GM18511 (cell line): Measurements from ENCODE around the gene SYNE1.
A peak's percentile ranks its signal among the peaks of the same experiment; 100 is the strongest.

Experiments
- ATAC-seq: cut with Tn5 transposase; IDR thresholded peaks from one replicate; pipeline ENCODE4 v1.9.1; 2021; ENCODE audit warnings: mild to moderate bottlenecking, moderate library complexity; ENCODE audit not compliant: unreplicated experiment

The SYNE1 gene

DNA sequence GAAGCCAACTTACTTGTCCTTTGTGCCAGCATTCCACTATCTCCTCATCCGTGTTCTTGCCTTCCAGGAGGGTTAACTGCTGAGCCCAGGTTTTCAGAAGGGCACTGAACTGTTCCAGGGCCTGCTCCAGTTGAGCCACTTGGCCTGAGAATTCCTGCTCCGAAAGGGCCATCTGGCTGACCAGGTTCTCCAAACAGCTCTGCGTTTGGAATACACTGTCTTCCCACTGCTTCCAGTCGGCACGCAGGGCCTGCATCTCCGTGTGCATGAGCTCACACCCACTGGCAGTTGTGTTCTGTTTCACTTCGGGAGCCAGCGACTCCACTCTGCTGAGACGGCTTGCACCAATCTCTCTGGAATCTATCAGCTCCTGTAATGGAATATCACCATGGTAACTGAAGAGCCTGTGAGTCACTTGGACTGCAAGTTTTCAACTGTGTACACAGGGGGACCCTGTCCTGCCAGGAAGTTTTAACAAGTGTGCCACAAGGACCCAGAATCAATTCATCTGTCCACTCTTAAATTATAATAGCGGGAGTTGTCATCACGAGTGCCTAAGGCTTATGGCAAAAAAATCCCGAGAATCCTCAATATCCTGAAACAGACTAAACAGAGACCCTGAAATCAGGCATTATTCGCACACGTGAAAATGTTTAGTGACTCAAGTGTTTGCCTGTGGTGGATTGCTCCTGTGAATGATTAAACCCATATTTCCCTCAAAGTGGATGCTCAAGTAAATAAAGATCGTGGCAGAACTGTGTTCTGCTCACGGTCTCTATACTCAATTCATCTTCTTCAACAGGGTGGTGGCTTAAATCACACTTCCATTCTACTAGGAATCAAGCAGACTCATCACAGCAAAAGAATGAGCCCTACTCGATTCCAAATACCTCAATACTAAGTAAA is 255.9 kb downstream of the SYNE1 start:
- no peak for ATAC-seq

DNA sequence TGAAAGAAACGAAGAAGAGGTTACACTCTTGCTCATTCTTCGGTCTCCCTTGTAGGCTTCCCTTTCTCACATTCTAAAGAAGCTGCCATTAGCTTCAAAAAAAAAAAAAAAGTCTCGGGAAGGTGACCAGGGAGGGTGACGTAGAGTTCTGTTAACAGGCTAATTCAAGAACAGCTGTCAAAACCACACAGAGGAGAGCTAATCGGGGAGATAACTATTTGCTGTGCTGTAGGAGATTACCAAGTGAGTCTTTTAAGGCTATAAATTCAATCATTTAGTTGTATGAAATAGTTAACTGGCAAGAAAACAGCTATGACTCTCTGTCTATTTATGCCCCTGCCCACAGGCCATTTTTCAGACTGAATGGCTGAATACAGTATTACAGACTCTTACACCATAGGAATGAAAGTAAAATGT is 256.8 kb downstream of the SYNE1 start:
- ATAC-seq, result peak; percentile 44

DNA sequence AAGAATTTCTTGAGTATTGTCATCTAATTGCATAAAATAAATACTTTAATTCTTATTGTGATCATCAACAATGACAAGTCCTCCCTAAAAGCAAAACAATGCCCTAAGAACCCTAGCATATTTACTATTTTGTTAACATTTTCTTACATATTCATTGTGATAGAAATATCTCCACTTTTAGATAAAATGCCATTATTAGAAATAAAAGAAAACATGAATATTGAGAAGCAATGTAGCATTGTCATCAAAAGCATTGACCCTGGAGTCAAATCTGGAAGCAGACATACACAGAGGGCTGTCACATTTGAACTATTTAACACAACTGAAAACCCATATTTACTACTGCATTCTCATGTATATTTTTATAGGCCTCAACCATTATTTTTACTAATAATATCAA is 257.7 kb downstream of the SYNE1 start:
- ATAC-seq, result no peak

DNA sequence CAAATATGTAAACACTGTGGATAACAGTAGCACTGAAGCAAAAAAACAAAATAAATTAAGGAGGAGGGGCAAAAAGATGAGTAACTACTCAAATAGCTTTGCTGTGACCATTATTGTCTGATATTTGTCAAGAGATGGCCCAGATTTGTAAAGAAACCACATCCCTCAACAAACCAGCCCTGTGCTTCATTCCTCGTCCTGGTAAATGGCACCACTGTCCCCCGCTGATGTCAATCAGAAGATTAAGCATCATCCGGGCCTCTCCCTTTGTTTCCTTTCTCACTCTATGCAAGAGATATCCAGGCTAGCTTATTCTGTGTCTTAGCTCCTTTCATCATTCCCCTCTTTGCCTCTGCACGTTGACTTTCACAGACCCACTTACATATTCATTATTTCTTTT is 259.0 kb downstream of the SYNE1 start:
- ATAC-seq, result no peak

DNA sequence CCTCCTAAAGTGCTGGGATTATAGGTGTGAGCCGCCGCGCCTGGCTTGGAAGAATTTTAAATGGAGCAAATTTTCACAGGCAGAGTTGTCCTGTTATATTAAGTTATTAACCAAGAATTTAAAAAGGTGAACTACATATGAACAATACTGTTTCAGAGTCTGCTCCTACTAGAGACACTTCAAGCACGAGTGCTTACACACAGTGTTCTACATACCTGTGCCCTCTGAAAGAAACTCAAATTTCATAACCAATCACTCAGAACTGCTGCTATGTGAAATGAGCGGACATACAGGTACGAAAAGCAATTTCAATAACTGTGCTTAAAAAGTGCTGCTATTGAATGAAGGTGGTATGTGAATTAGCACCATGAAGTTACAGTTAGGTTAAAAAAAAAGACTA is 262.0 kb downstream of the SYNE1 start:
- ATAC-seq, result no peak

DNA sequence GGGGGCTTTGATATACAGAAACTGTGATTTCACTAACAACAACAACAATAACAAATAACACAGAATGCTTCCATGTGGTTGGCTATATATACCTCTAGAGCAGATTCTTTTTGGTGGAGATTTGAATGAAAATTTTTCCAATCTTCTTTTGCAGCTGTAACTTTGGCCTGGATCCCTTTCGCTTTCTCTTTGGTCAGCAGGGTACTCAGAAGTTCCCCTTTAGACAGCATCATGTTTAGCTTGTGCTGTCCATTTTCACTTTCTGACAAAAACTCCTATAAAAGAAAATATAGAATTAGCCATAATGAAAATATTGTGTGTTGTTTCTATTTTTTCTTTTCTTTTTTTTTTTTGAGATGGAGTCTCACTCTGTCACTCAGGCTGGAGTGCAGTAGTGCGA is 264.2 kb downstream of the SYNE1 start:
- no peak for ATAC-seq

DNA sequence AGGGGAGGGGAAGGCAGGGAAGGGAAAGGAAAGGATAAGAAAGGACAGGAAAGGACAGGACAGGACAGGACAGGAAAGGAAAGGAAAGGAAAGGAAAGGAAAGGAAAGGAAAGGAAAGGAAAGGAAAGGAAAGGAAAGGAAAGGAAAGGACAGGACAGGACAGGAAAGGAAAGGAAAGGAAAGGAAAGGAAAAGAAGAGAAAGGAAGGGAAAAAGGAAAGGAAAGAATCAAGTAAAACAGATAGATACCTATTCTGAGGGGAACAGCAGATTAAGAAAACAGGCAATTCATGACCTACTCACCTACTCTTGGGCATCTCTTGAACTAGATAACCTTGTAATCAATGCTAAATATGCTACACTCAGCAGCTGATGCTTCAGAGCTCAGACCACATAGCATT is 265.4 kb downstream of the SYNE1 start:
- no peak for ATAC-seq

DNA sequence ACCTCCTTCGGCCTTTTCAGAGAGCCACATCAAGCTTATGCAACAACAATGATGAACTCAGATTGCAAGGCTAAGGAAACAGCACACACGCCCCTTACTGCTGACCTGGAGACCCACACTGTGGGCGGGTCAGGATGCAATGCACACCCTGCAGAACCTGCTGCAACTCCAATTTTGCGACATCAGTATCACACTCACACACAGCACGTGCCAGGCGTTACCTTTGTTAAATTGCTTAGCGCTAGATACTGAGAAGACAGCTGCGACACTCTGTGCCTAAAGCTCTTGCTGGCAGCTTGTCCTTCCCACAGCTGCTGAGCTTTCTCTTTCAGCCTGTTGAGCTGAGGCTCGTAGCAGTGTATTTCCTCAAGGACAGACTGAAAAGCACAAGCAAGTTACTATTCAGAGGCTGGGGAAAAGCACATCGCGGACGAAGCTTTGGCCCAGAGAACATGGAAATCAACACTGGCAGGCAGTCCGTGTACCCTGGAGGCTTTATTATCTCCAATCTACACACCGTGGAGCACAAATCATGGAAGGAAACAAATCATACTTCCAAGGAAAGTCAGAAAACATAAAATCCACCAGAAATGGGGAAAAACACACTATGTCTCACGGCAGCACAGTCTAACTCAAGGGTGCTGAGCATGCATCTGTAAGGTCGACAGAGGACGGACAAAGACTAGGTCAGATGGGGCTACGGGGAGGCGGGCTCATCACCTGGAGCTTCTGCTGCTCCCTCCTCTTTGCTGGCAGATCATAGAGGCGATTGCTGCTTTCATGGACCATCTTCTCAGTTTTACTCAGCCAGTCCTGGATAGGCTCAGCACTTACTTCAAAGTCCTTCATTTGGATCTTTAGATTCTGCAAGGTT is 268.2 kb downstream of the SYNE1 start:
- ATAC-seq, result no peak

DNA sequence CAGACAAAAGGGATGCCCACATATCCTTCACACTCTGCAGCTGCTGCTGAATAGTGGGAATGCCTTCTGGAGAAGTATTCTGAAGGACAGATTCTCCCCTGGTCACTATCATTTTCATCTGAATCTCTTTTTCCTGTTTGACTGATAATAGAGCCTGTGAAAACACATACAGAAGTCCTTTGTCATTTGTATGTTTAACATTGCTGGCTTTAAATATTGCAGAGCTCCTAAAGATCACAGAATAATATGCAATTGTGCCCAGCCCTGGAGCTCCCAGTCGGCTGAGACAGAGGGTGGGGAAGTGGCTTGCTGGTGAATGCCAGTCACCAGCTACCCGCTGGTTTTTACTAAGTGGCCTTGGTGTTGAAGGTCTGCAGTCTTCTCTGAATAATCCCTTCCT is 272.3 kb downstream of the SYNE1 start:
- no peak for ATAC-seq

DNA sequence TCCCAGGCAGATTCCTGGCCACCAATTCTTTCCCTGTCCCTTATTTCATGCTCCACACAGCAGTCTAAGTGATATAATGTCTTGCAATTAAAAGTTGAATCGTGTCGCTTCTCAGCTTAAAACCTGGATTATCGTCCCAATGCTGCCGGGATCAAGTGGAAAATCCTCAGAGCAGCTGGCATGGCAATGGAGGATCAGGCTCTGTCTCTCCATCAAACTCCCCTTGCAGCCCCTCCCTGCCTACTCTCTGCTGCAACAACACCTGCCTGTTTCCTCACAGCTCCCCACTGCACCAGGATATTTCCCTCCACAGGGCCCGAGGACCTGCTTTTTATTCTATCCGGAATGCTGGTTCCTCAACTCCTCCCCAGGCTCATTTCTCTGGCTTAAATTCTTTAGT is 277.1 kb downstream of the SYNE1 start:
- no peak for ATAC-seq

DNA sequence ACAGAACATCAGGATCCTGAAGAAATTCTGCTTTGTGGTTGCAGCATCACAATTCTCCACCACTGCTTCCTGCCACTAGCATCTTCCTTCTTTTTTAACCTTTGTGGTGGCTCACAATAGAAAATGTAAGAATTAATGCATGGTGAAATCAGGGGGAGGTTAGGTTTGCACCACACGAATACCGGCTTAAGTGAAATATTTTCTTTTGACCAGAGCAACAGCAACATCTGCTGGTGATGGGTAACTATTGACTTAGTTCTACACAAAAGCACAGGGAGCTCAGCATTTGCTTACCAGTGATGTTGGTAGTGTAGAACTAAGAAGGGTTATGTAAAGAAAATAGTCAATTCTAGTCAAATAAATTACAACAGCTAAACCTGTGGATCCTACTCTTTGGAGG is 280.5 kb downstream of the SYNE1 start:
- ATAC-seq, result peak; percentile 79

DNA sequence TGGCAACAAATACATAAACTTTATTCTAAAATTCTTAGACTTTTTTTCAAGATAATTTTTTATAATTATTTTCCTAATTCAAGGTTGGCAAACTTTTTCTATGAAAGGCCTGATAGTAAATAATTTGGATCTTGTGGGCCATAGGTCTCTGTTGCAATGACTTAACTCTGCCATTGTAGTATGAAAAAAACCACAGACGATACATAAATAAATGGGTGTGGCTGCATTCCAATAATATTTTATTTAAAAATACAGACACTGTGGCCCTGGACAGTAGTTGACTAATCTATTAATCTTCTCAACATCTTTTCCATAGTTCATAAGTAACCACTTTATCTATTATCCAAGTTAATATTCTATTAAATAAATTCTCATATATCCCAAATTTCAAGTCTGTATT is 281.1 kb downstream of the SYNE1 start:
- ATAC-seq, result no peak

DNA sequence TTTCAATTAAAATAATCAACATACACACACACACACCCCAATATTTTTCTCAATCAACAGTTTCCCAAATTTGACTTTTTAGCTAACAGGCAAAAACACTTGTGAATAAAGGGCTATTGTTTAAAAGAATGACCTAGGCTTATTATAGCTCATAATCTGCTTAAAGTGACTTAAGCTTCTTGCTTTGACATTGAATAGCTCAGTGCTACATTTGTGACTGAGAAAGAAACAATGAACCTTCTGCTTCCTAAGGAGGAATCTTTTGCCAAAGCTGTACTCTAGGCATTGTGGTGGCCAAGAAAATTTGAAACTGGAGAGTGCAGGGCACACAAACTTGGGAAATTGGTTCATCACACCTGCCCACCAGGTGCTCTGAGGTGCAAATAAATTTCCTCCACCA is 282.0 kb downstream of the SYNE1 start:
- no peak for ATAC-seq

DNA sequence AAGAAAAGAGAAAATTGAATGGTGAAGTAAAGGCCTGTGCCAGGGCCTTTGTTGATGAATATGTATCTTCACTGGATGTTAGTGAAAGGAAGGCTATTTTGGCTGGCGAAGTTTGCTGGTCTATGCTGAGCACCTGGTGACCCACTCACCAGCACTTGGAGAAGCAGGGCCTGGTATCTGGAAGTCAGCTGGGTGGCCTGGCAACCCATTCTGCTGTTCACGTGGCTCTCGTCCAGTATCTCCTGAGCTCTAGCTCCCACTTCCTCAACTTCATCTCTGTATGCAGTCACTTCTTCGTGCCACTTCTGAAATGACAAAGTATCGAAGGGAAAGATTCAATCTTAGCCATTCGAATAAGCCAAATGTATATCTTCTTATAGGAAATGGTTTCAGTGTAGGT is 283.7 kb downstream of the SYNE1 start:
- ATAC-seq, result no peak

DNA sequence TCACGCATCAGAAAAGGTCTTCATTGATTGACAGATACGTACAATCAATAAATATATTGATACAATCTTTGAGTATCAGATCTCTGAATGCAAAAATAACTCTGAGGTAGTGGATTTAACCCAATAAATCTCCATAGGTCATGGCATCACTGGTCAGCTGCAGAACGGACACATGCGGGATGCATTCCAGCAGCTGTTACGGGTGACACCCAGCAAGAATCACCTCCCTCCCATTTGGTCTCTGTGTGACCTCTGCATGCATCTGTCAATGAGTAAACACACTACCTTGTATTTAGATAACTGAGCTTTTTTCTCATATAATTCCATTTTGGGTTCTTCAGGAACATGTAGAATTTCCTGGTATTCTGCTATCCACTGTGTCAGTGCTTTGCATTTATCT is 285.4 kb downstream of the SYNE1 start:
- ATAC-seq, result no peak

DNA sequence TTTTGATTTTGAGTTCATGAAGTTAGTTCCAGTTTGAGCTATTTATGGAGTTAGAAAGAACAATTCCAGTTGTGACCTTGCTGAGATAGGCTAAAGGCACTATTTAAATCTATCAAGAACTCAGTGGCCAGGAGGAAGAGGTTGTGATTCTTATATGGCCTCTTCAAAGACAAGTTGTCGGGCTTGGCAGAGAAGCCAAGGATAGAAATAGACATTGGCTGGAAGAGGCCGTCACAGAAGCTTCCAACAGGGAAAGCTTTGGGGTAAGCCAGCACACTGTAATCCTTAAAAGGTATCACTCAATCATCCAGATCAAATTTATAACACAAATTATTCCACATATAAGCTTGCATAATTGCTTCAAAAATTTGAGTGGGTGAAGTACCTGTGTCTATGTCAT is 286.1 kb downstream of the SYNE1 start:
- ATAC-seq, result no peak

DNA sequence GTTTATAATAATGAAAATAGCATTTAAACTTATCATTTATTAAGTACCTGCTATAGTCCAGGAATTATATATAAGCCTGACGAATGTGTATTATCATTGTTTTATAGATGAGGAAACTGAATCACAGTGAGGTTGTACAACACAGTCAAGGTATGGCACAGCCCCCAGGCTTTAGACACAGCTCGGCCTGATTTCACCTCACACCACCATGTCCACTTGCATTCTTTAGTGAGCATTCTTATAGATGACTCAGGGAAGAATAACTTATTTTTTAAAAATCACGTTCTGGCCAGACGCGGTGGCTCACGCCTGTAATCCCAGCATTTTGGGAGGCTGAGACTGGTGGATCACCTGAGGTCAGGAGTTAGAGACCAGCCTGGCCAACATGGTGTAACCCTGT is 289.0 kb downstream of the SYNE1 start:
- ATAC-seq, result no peak

DNA sequence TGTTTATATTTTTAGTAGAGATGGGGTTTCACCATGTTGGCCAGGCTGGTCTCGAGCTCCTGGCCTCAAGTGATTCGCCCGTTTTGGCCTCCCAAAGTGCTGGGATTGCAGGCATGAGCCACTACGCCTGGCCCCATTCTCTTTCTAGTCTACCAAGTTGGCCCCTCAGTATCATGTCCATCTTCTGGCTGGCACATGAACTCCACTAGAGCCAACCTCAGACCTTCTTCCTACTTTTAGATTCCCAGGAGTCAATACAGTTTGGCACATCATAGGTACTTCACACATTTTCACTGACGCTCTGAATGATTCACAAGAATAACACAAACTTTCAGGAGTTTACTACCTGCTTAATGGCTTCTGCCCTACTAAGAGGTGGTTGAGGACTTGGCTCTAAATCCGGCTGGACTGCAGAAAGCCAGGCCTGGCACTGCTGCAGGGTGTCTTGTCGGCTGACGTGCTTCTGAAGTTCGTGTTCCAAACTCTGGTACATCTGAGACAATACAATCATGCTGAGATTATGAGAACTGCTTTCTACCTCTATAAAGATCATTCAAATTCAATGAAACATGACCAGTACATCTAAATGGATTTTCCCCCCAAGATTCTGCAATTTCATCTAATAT is 293.3 kb downstream of the SYNE1 start:
- ATAC-seq, result no peak

DNA sequence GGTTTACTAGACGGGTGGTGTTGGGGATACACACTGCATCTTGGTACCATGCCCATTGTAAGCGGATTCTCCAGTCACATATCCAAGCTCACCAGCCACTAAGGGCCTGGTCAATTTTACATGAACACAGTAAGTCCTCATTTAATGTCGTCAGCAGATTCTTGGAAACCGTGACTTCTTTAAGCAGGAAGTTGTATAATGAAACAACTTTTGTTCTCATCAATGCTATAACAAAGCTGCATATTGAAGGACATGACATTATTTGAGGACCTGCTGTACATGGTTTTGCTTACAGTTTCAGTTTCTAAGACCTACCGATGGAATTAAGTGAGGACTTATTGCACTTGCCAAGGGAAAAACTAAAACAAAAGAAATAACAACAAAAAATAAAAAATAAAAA is 295.6 kb downstream of the SYNE1 start:
- ATAC-seq, result no peak

DNA sequence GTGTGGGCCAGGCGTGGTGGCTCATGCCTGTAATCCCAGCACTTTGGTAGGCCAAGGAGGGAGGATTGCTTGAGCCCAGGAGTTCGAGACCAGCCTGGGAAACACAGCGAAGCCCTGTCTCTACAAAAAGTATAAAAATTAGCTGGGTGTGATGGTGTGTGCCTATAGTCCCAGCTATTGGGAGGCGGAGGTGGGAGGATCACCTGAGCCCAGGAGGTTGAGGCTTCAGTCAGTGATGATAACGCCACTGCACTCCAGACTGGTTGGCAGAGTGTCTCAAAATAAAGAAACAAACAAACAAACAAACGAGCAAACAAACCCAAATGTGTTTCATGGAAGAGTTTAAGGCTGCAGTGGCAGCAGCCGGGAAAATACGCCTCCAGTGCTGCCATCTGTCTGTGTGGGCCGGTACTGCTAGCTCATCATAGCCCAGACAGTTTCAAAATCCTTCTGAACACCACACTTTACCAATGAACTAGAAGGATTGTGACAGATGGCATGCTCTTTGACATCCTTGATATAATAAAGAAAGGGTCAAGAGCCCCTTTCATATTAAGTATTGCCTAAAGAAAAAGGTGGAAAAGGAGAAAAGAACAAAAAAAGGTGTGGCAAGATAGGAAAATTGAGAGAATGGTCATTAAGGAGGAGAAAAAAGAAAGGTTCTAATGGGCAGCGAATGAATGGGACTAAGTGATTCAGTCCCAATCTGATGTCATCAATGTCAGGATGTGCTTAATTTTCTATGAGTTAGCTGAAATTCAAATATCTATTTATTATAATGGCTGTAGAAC is 298.6 kb downstream of the SYNE1 start:
- ATAC-seq, result peak; percentile 94

DNA sequence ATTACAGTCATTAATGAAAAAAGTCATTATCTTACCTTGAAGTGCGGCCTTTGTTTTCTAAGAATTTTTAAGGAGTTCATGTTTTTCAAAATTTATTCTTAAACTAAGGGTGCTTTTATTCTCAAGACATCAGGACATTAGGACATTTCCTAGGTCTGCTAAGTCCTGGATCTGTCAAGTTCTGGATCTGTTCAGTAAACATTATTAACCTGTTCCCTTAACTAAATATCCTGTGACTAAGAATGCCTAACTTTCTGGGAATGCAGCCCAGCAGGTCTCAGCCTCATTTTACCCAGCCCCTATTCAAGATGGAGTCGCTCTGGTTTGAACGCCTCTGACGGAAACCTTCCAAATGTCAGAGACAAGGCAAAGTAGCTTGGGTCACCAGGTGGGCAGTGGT is 302.6 kb downstream of the SYNE1 start:
- ATAC-seq, result no peak
